Measurements from ENCODE around the gene ST3GAL3. TPM values are rescaled to one million over a fixed set of nuclear protein-coding genes. Genes with fewer than 3 reads are reported as not detected.

ST3GAL3 gene
- polyA plus RNA-seq, 2 of the 4 experiments (the other 2 are of a cell fraction) = 2.5 to 4.0 TPM

DNA sequence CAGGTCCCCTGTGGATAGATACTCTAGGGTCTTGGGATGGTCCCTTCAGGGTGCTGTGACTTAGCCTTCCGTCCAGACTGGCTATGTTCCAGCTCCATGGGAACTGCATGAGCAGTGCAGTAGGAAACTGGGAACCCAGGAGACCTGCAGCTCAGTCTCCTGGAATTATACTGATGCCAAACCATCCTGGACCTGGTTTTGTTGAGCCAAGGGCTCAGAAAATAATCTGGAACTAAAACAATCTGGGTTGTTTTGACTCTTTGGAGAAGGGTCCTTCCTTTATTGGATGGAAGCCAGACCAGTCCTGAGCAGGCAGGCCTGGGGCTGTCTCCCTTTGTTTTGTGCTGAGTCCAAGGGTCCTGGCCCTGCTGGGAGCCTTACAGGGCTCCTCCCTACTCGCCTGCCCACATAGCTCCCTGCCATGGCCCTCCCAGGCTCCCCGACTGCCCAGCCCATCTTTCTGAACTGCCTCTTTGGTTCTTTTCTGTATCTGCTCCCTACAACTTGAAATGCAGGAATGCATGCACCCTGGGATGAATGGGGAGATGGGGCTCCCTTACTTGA, 240.6 kb downstream of the ST3GAL3 start:
- DNase-seq (ENCODE audit: low read depth in 1 of 2, low spot score in 1 of 2) (no peak), FAIRE-seq (no peak), ATAC-seq (no peak)
- Histone ChIP-seq H3K9me3 (no peaks in the 10 kb centered on the region), H3K27ac (peak overlapping the region; percentile 94 to 97; a peak in 5 of 6 replicates), H3K4me3 (peak overlapping the region; percentile 68), H3K4me1 (peaks cover 13% of the 10 kb centered on the region; the same call in 1 of the 3 replicates), H3K4me2 (peak overlapping the region; percentile 87)
- CTCF ChIA-PET = interaction anchor here (0.6 to 7.4 kb wide), 4 partner anchors 13 to 184 kb away, joined by 3 to 69 read pairs (median 16); no protein-coding TSS in a partner anchor
- POLR2A ChIA-PET = no interaction called here
- TF ChIP-seq POLR2A (IDR thresholded peaks at IDR 0.05; ENCODE audit: low read length) (no peak), NPAS2 (CRISPR knock-in tag; IDR thresholded peaks at IDR 0.05; ENCODE audit: borderline replicate concordance) (no peak), ATOH8 (CRISPR knock-in tag; IDR thresholded peaks at IDR 0.05; ENCODE audit: low read depth) (no peak), PHF8 (IDR thresholded peaks at IDR 0.05; ENCODE audit: borderline replicate concordance, low read depth) (no peak), TP53 (CRISPR knock-in tag; IDR thresholded peaks at IDR 0.05) (no peak), MAX (IDR thresholded peaks at IDR 0.05) (no peak), HEYL (CRISPR knock-in tag; IDR thresholded peaks at IDR 0.05) (no peak), HDAC2 (IDR thresholded peaks at IDR 0.05) (no peak), GATA3 (IDR thresholded peaks at IDR 0.05; ENCODE audit: borderline replicate concordance) (no peak), CHD4 (IDR thresholded peaks at IDR 0.05; ENCODE audit: borderline replicate concordance) (no peak), BHLHE40 (IDR thresholded peaks at IDR 0.05; ENCODE audit: low read depth, low read length) (no peak), RFX5 (IDR thresholded peaks at IDR 0.05) (no peak), EHMT2 (IDR thresholded peaks at IDR 0.05; ENCODE audit: low read depth) (no peak), ESRRA (IDR thresholded peaks at IDR 0.05; ENCODE audit: borderline replicate concordance, low read length) (no peak), NR3C1 (IDR thresholded peaks at IDR 0.05) (no peak), BCL3 (IDR thresholded peaks at IDR 0.05) (no peak)
- TF ChIP-seq, protein P1, sequence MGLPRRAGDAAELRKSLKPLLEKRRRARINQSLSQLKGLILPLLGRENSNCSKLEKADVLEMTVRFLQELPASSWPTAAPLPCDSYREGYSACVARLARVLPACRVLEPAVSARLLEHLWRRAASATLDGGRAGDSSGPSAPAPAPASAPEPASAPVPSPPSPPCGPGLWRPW (IDR thresholded peaks at IDR 0.05) = no peak
- WGBS (ENCODE audit: missing lambda C conversion rate) = 63% methylated on average over 2 of the region's 3 CpGs

- peaks cover 13% of the 10 kb centered on the region; the same call in 1 of the 3 replicates for H3K4me1 ChIP-seq
- no peak for DNase-seq (ENCODE audit: low read depth in 1 of 2, low spot score in 1 of 2)
- WGBS (ENCODE audit: missing lambda C conversion rate) = 92% methylated on average over 7 of the region's 13 CpGs
- ChIA-PET POLR2A (no interaction called here), CTCF (interaction anchor here (1.1 to 7.4 kb wide), 10 partner anchors 8 to 186 kb away, joined by 3 to 69 read pairs (median 5); no protein-coding TSS in a partner anchor)
- H3K4me2 ChIP-seq = no peak overlapping the region
- no peak overlapping the region for H3K4me3 ChIP-seq
- H3K27ac ChIP-seq = no peak overlapping the region
- FAIRE-seq = no peak
- no peak for ATAC-seq
- H3K9me3 ChIP-seq = no peaks in the 10 kb centered on the region
- TF ChIP-seq FOSB (CRISPR knock-in tag; IDR thresholded peaks at IDR 0.05) (no peak), JUN (IDR thresholded peaks at IDR 0.05) (no peak), CHD4 (IDR thresholded peaks at IDR 0.05; ENCODE audit: borderline replicate concordance) (no peak), HOXB13 (CRISPR knock-in tag; IDR thresholded peaks at IDR 0.05; ENCODE audit: low read depth) (no peak), RAD21 (conservative IDR thresholded peaks at IDR 0.05 in 1 of 2, IDR thresholded peaks at IDR 0.05 in 1 of 2) (no peak), BCL3 (IDR thresholded peaks at IDR 0.05) (no peak), ZFP36 (IDR thresholded peaks at IDR 0.05; ENCODE audit: borderline replicate concordance, partially characterized antibody) (no peak), HOXB5 (CRISPR knock-in tag; IDR thresholded peaks at IDR 0.05) (no peak), REST (IDR thresholded peaks at IDR 0.05) (no peak), GATA3 (IDR thresholded peaks at IDR 0.05; ENCODE audit: borderline replicate concordance) (no peak), CEBPB (IDR thresholded peaks at IDR 0.05) (no peak), MAX (IDR thresholded peaks at IDR 0.05) (no peak), PHF8 (IDR thresholded peaks at IDR 0.05; ENCODE audit: borderline replicate concordance, low read depth) (no peak), KDM5A (IDR thresholded peaks at IDR 0.05) (no peak), POLR2AphosphoS2 (conservative IDR thresholded peaks at IDR 0.05; ENCODE audit: low read length) (no peak), CTCF (IDR thresholded peaks at IDR 0.05) (no peak)
Measured at GRCh38 chr1:43949678-43950077, 242.3 kb downstream of the ST3GAL3 start.
